GM18951 (cell line): ENCODE data around the gene KLHL41.
"Not testable (repeated sequence)": the region's sequence is repeated elsewhere in the genome, so short reads cannot be mapped to it uniquely, and the experiment has no call there.

ENCODE experiments used
- POLR2A ChIP-seq: IDR thresholded peaks from 4 replicates; pipeline ENCODE4 v1.6.1; 2011; ENCODE audit warnings: mild to moderate bottlenecking; ENCODE audit not compliant: insufficient read length, insufficient read depth; ENCODE audit errors: extremely low read depth
- in situ Hi-C: fragments of 300-500 bp; cut with MboI; formaldehyde crosslinking; loops from one replicate; pipeline ENCODE4 v1.12.0; 2022; ENCODE audit warnings: low sequenced_read_pairs, mixed read lengths, inconsistent platforms; ENCODE audit not compliant: unreplicated experiment

KLHL41 gene

GRCh38 chr2:169485650-169486138 is 23.8 kb upstream of the KLHL41 start:
- in situ Hi-C loops: no loop called here
- TF ChIP-seq POLR2A: no peak

- in situ Hi-C loops: no loop called here
Observed at GRCh38 chr2:169486487-169486886, 23.0 kb upstream of the KLHL41 start.

DNA sequence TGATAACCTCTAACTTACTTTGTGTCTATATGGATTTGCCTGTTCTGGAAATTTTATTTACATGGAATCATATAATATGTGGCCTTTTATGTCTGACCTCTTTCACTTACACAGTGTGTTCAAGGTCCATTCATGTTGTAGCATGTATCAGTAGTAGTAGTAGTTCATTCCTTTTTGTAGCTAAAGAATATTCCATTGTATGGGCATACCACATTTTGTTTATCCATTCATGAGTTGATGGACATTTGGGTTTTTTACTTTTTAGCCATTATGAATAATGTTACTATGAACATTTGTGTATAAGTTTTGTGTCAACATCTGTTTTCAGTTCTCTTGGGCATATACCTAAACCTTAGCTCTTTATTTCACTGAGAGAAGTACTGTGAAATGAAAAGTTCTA is 18.7 kb upstream of the KLHL41 start:
- no peak for TF ChIP-seq POLR2A
- in situ Hi-C loops: no loop called here

More at GRCh38 chr2:169486487-169486886, 23.0 kb upstream of the KLHL41 start:
- no peak for TF ChIP-seq POLR2A

- no peak for TF ChIP-seq POLR2A
- in situ Hi-C loops: no loop called here
Observed at GRCh38 chr2:169491378-169491777, 18.1 kb upstream of the KLHL41 start.

GRCh38 chr2:169493360-169493759 is 16.1 kb upstream of the KLHL41 start:
- in situ Hi-C loops: no loop called here
- no peak for TF ChIP-seq POLR2A

GRCh38 chr2:169495310-169495928 is 14.1 kb upstream of the KLHL41 start:
- TF ChIP-seq POLR2A: no peak
- in situ Hi-C loops: no loop called here

DNA sequence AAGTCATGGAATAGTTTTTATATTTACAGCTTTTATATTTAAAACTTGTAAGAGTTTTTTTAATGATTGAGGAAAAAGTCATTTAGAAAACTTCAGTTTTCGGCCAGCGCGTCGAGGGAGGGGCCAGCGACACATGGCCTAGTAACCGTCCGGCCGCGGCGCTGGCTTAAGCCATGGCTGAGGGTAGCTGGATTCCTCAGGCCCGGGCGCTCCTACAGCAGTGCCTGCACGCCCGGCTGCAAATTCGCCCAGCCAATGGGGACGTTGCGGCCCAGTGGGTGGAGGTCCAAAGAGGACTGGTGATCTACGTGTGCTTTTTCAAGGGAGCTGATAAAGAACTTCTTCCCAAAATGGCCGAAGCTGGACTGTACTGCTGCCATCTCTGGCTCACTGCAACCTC is 4.9 kb upstream of the KLHL41 start:
- in situ Hi-C loops: no loop called here
- no peak for TF ChIP-seq POLR2A

DNA sequence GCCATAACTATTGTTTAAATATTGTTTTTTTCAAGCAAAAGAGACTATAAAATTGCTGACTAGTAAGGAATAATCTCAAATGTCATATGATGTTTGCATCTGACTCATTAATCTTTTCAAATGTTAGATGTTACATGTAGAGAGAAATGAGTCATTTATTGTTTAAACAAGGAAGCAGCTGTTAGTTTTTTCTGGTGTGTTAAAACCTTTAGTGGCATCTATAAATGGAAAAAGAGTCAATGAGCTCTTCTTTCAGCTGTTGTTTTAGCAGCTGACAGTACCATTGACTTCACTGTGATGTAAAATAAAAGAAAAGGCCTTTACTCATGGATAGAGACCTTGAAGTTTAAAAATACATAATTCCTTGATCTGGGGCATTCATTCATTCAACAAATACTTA is 1.8 kb upstream of the KLHL41 start:
- no peak for TF ChIP-seq POLR2A
- in situ Hi-C loops: no loop called here

- in situ Hi-C loops: no loop called here
- no peak for TF ChIP-seq POLR2A
Observed at GRCh38 chr2:169509955-169510354, 453 bp downstream of the KLHL41 start.

DNA sequence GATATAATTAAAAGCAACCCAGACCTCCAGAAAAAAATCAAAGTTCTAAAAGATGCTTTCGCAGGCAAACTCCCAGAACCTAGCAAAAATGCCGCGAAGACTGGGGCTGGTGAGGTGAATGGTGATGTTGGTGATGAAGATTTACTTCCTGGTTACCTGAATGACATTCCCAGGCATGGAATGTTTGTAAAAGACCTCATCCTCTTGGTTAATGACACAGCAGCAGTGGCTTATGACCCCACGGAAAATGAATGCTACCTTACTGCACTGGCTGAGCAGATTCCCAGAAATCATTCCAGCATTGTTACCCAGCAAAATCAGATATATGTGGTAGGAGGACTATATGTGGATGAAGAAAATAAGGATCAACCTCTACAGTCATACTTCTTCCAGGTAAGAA is 994 bp downstream of the KLHL41 start:
- in situ Hi-C loops: no loop called here
- no peak for TF ChIP-seq POLR2A

DNA sequence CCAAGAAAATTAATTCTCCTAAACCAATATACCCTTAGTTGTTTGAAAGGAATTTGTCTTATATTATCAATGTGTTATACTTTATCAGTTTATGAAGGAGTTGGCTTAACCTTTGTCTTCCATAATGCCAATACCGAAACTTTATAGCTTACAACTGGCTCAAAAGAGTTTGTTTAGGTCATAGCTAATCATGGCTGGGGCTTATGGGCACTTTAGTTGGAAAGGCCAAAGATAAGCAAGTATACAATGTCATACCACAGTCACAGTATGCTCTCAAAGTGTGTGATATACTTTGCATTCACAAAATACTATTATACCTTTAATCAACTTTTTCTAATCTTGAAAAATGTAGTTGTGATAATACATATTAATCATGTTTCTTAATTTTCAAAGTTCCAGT is 2.3 kb downstream of the KLHL41 start:
- TF ChIP-seq POLR2A: no peak
- in situ Hi-C loops: no loop called here

DNA sequence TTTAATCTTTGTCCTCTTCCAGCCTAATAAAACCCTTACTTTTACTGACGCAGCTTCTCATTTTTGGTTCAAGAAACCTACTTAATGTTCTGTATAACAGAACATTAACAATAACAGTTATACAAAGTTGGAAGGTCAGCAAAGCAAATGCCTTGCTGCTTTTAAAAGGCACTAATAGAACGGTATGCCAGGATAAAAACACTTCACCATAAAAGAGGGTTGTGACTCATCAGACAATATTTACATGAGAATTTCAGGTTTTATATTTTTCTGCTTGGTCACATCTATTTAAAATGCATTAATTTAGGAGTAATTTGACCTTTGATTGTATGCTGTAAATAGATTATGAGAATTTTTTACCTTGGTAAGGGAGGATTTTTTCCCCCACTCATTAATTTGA is 3.0 kb downstream of the KLHL41 start:
- in situ Hi-C loops: no loop called here

GRCh38 chr2:169513094-169513493 is 3.6 kb downstream of the KLHL41 start:
- TF ChIP-seq POLR2A: no peak
- in situ Hi-C loops: no loop called here

More for the DNA sequence above, 3.0 kb downstream of the KLHL41 start:
- TF ChIP-seq POLR2A: no peak

- no peak for TF ChIP-seq POLR2A
- in situ Hi-C loops: no loop called here
Observed at GRCh38 chr2:169513926-169514325, 4.4 kb downstream of the KLHL41 start.

DNA sequence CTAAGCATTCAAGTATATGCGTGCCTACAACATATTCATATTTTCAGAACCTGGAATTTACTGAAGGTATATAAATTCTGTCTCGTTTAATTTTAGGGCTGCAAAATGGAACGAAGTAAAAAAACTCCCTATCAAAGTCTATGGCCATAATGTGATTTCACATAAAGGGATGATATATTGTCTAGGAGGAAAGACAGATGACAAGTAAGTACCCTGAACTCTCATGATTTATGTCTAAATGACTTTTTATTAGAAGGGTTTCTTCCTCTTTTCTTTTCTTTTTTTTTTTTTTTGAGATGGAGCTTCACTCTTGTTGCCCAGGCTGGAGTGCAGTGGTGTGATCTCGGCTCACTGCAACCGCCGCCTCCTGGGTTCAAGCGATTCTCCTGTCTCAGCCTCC is 5.3 kb downstream of the KLHL41 start:
- in situ Hi-C loops: not testable (repeated sequence)

DNA sequence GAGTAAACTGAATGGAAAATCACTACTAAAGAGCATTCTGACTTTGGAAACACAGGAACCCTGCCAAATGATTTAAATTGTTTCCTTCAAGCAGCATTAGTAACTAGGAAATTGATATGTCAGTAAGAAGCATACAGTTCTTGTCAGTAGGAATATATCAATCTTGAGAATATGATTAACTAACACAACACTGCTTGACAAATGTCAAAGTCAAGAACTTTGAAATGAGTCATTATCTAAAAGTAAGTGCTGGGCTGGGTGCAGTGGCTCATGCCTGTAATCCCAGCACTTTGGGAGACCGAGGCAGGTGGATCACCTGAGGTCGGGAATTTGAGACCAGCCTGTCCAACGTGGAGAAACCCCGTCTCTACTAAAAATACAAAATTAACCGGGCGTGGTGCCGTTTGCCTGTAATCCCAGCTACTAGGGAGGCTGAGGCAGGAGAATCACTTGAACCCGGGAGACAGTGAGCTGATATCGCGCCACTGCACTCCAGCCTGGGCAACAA is 7.0 kb downstream of the KLHL41 start:
- in situ Hi-C loops: not testable (repeated sequence)
